ENCODE measurements around the gene LAMTOR2.

DNA sequence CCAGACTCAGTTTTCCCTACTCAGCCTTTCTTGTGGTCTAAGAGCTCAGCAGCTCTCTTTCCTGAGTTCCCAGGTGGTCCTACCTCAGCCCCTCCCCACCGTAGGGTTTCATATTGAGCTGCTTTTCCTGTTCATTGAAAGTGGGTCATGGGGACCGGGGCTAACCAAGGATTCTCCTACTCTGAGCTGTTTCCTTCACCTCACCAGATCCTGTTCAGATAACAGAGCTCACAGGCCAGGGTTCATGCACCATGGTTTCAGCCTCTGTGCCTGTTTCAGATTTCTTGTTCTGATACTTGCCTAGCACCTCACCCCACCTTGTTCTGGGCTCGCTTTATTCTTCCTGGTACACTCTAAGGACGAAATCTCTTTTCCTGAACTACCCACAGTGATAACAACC, 9.5 kb upstream of the LAMTOR2 start:
- TF ChIP-seq, protein P1, sequence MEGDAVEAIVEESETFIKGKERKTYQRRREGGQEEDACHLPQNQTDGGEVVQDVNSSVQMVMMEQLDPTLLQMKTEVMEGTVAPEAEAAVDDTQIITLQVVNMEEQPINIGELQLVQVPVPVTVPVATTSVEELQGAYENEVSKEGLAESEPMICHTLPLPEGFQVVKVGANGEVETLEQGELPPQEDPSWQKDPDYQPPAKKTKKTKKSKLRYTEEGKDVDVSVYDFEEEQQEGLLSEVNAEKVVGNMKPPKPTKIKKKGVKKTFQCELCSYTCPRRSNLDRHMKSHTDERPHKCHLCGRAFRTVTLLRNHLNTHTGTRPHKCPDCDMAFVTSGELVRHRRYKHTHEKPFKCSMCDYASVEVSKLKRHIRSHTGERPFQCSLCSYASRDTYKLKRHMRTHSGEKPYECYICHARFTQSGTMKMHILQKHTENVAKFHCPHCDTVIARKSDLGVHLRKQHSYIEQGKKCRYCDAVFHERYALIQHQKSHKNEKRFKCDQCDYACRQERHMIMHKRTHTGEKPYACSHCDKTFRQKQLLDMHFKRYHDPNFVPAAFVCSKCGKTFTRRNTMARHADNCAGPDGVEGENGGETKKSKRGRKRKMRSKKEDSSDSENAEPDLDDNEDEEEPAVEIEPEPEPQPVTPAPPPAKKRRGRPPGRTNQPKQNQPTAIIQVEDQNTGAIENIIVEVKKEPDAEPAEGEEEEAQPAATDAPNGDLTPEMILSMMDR (IDR thresholded peaks at IDR 0.05; ENCODE audit: poor library complexity, severe bottlenecking) = no peak
- TF ChIP-seq TAF1 (IDR thresholded peaks at IDR 0.05; ENCODE audit: low read depth) = no peak
- TF ChIP-seq, protein P2, sequence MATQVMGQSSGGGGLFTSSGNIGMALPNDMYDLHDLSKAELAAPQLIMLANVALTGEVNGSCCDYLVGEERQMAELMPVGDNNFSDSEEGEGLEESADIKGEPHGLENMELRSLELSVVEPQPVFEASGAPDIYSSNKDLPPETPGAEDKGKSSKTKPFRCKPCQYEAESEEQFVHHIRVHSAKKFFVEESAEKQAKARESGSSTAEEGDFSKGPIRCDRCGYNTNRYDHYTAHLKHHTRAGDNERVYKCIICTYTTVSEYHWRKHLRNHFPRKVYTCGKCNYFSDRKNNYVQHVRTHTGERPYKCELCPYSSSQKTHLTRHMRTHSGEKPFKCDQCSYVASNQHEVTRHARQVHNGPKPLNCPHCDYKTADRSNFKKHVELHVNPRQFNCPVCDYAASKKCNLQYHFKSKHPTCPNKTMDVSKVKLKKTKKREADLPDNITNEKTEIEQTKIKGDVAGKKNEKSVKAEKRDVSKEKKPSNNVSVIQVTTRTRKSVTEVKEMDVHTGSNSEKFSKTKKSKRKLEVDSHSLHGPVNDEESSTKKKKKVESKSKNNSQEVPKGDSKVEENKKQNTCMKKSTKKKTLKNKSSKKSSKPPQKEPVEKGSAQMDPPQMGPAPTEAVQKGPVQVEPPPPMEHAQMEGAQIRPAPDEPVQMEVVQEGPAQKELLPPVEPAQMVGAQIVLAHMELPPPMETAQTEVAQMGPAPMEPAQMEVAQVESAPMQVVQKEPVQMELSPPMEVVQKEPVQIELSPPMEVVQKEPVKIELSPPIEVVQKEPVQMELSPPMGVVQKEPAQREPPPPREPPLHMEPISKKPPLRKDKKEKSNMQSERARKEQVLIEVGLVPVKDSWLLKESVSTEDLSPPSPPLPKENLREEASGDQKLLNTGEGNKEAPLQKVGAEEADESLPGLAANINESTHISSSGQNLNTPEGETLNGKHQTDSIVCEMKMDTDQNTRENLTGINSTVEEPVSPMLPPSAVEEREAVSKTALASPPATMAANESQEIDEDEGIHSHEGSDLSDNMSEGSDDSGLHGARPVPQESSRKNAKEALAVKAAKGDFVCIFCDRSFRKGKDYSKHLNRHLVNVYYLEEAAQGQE (IDR thresholded peaks at IDR 0.05; ENCODE audit: borderline replicate concordance) = no peak
- no peak for TF ChIP-seq POLR2AphosphoS5 (IDR thresholded peaks at IDR 0.05)
- TF ChIP-seq EZH2 (IDR thresholded peaks at IDR 0.05; ENCODE audit: borderline replicate concordance, insufficient read depth, low read length, poor library complexity, severe bottlenecking) = no peak
- no peak for TF ChIP-seq EP300 (conservative IDR thresholded peaks at IDR 0.05; ENCODE audit: poor library complexity, severe bottlenecking)
